ENCODE measurements around the gene ADAMTS2.

DNA sequence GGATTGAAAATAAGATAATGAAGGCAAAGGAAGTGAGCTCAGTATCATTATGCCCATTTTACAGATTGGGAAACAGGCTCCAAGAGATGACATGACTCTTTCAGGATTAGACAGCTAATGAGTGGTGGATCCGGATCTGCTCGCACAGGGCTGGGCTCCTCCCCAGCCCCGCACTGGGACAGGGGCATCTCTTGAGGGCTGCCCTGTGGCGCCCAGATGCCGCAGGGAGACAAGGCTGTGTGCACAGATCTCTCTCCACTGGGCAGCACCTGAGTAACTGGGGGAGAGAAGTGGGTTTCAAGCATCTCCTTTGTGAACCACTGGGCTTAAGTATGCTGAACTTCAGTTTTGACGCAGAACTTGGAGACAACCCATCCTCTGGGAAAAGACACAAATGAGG is 43.9 kb downstream of the ADAMTS2 start:
- TF ChIP-seq JUN (IDR thresholded peaks at IDR 0.05; ENCODE audit: borderline replicate concordance, insufficient read depth, insufficient read length, low read depth) = no peak
- no peak for TF ChIP-seq MYC (IDR thresholded peaks at IDR 0.05; ENCODE audit: low read depth, low read length)
- no peak for TF ChIP-seq POLR2A (IDR thresholded peaks at IDR 0.05; ENCODE audit: low read depth, low read length)
